SU-DHL-6 (cell line): ENCODE measurements around the gene HAGH.

Source experiments
- H2AFZ ChIP-seq: fragments of 200-600 bp; sonication (generic); 2 replicates; pipeline ENCODE4 v1.6.1; 2014; ENCODE audit warnings: low read depth, mild to moderate bottlenecking, moderate library complexity, mixed read lengths, antibody characterized with exemption, low read length; ENCODE audit not compliant: severe bottlenecking
- H3F3A ChIP-seq: fragments of 200-600 bp; shearing (Covaris generic); 2 replicates; pipeline ENCODE4 v1.6.0; 2016; ENCODE audit warnings: antibody characterized with exemption, mild to moderate bottlenecking; ENCODE audit not compliant: insufficient read depth
- H3K27ac ChIP-seq: fragments of 200-600 bp; sonication (generic); 2 replicates; pipeline ENCODE4 v1.5.1; 2016; ENCODE audit warnings: low read depth, mild to moderate bottlenecking, low read length, moderate library complexity, mixed read lengths
- H3K27me3 ChIP-seq: fragments of 200-600 bp; sonication (generic), shearing (Covaris generic); 2 replicates; pipeline ENCODE4 v1.6.0; 2014; ENCODE audit warnings: mild to moderate bottlenecking, low read length
- H3K36me3 ChIP-seq: fragments of 200-600 bp; sonication (generic); 2 replicates; pipeline ENCODE4 v1.6.1; 2014; ENCODE audit warnings: mild to moderate bottlenecking, low read length, mixed read lengths
- H3K4me2 ChIP-seq: fragments of 300-600, 200-600 bp; shearing (Covaris generic), sonication (generic); 2 replicates; pipeline ENCODE4 v1.6.0; 2014; ENCODE audit warnings: low read length, low read depth, mild to moderate bottlenecking; ENCODE audit not compliant: poor library complexity, severe bottlenecking
- H3K4me3 ChIP-seq: fragments of 200-600 bp; sonication (generic); 2 replicates; pipeline ENCODE4 v1.5.1; 2014; ENCODE audit warnings: antibody characterized with exemption, low read length, mild to moderate bottlenecking, mixed read lengths; ENCODE audit not compliant: insufficient read depth, poor library complexity, severe bottlenecking
- H3K79me2 ChIP-seq: fragments of 200-600 bp; sonication (generic); 2 replicates; pipeline ENCODE4 v1.6.1; 2014; ENCODE audit warnings: mild to moderate bottlenecking, low read length, moderate library complexity; ENCODE audit not compliant: insufficient read depth
- H3K9ac ChIP-seq: fragments of 200-600 bp; sonication (generic); 2 replicates; pipeline ENCODE4 v1.7.0; 2014; ENCODE audit warnings: mild to moderate bottlenecking, low read length
- H3K9me2 ChIP-seq: fragments of 200-600 bp; sonication (generic); replicated peaks from 2 replicates; pipeline ENCODE4 v1.6.1; 2014; ENCODE audit warnings: low read length; ENCODE audit not compliant: insufficient read depth
- H3K9me3 ChIP-seq: fragments of 200-600 bp; sonication (generic); 2 replicates; pipeline ENCODE4 v1.6.1; 2014; ENCODE audit warnings: low read length, mixed read lengths; ENCODE audit not compliant: insufficient read depth
- H4K20me1 ChIP-seq: fragments of 200-600 bp; sonication (generic); 2 replicates; pipeline ENCODE4 v1.6.1; 2014; ENCODE audit warnings: low read depth, mild to moderate bottlenecking, antibody characterized with exemption, low read length, moderate library complexity, mixed read lengths
- EZH2phosphoT487 ChIP-seq: fragments of 200-600 bp; sonication (generic), shearing (Covaris generic); conservative IDR thresholded peaks from 2 replicates; pipeline ENCODE4 v1.6.1; 2018; ENCODE audit warnings: mild to moderate bottlenecking, antibody characterized with exemption, low read length, moderate library complexity, mixed read lengths
- TF ChIP-seq, protein P1 (sequence below): fragments of 200-600 bp; sonication (generic); IDR thresholded peaks from one replicate; pipeline ENCODE4 v1.5.1; 2017; ENCODE audit warnings: antibody characterized with exemption, mild to moderate bottlenecking, low read length, moderate library complexity; ENCODE audit not compliant: insufficient read depth, poor library complexity, severe bottlenecking

The HAGH gene

DNA sequence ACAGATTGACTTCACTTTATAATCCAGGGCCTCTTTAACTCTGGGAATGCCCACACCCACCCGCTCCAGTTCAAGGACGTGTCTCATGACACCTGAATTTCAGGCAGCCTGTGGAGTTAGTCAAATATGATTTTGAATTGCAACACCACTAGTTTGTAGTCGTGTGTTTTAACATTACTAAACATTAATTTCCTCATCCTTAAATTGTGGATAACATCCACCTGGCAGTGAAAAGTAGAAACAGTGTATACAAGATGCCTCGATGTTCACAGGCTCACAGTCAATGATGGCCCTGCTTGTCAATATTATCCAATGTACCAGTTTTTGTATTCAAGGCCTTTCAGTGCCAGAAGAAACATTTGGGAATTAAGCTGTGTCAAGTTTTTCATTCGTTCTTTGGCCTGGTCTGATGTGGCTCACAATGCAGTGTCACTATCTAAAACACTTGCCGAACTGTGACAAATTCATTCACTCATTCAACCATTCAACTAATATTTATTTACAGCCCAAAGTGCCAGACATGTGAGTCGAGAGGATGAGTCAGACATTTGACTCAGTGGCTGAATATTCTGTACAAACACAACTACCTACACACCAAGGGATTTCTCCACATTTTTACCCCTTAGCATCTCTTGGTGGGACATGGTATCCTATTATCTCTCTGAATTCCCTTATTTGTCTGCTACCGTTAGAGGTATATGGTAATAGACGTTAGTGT is 43.9 kb upstream of the HAGH start:
- H3K27ac ChIP-seq = no peak overlapping the region
- TF ChIP-seq, protein P1, sequence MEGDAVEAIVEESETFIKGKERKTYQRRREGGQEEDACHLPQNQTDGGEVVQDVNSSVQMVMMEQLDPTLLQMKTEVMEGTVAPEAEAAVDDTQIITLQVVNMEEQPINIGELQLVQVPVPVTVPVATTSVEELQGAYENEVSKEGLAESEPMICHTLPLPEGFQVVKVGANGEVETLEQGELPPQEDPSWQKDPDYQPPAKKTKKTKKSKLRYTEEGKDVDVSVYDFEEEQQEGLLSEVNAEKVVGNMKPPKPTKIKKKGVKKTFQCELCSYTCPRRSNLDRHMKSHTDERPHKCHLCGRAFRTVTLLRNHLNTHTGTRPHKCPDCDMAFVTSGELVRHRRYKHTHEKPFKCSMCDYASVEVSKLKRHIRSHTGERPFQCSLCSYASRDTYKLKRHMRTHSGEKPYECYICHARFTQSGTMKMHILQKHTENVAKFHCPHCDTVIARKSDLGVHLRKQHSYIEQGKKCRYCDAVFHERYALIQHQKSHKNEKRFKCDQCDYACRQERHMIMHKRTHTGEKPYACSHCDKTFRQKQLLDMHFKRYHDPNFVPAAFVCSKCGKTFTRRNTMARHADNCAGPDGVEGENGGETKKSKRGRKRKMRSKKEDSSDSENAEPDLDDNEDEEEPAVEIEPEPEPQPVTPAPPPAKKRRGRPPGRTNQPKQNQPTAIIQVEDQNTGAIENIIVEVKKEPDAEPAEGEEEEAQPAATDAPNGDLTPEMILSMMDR = no peak
- no peak for TF ChIP-seq EZH2phosphoT487
- H3K4me2 ChIP-seq = no peak overlapping the region
- no peaks in the 10 kb centered on the region for H3K9me2 ChIP-seq
- no peaks in the 10 kb centered on the region for H3K36me3 ChIP-seq
- no peaks in the 10 kb centered on the region for H4K20me1 ChIP-seq
- H3K9me3 ChIP-seq = no peaks in the 10 kb centered on the region
- no peaks in the 10 kb centered on the region for H3F3A ChIP-seq
- no peak overlapping the region for H3K9ac ChIP-seq
- no peaks in the 10 kb centered on the region for H3K79me2 ChIP-seq
- no peak overlapping the region for H2AFZ ChIP-seq
- no peaks in the 10 kb centered on the region for H3K27me3 ChIP-seq
- H3K4me3 ChIP-seq = no peak overlapping the region

DNA sequence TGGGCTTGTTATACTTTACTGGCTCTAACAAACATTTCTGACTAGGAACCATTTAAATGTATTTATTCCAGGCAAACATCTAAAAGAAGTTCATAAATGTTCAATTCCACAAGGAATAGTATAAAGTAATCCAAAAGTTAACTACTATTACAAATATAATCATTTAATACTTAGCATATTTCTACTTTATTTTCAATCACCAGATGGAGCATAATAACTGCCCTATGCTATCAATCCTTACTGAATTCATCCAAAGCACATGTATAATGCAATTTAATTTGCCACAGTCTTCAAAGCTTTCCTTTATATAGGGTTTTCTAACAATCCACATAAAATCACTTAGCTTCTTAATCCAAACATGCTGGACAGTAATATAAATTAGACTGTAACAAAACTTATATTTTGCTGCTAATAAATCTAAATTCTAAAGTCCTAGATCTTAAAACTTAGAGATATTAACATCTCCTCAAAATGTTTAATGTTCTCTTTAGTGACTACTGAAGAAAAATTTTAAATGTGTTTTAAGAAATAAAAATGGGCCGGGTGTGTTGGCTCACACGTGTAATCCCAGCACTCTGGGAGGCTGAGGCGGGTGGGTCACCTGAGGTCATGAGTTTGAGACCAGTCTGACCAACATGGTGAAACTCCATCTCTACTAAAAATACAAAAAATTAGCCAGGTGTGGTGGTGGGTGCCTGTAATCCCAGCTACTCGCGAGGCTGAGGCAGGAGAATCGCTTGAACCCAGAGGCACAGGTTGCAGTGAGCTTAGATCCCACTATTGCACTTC is 39.5 kb upstream of the HAGH start:
- TF ChIP-seq, protein P1 = no peak
- no peak for TF ChIP-seq EZH2phosphoT487
- no peaks in the 10 kb centered on the region; the same call in 1 of the 2 replicates for H3F3A ChIP-seq
- no peaks in the 10 kb centered on the region for H3K9me3 ChIP-seq
- H4K20me1 ChIP-seq = no peaks in the 10 kb centered on the region
- no peaks in the 10 kb centered on the region for H3K36me3 ChIP-seq
- no peak overlapping the region for H3K27ac ChIP-seq
- no peaks in the 10 kb centered on the region for H3K79me2 ChIP-seq
- no peaks in the 10 kb centered on the region for H3K9me2 ChIP-seq
- no peak overlapping the region for H3K4me3 ChIP-seq
- no peaks in the 10 kb centered on the region for H3K27me3 ChIP-seq
- no peak overlapping the region for H3K4me2 ChIP-seq
- no peak overlapping the region for H3K9ac ChIP-seq
- H2AFZ ChIP-seq = no peak overlapping the region

- no peak for TF ChIP-seq EZH2phosphoT487
- TF ChIP-seq, protein P1 = no peak
- Histone ChIP-seq H3K9me2 (no peaks in the 10 kb centered on the region), H3K4me2 (no peak overlapping the region), H3K79me2 (no peaks in the 10 kb centered on the region), H2AFZ (no peak overlapping the region), H3K9me3 (no peaks in the 10 kb centered on the region), H3K4me3 (no peak overlapping the region), H4K20me1 (no peaks in the 10 kb centered on the region), H3K36me3 (no peaks in the 10 kb centered on the region), H3K27ac (no peak overlapping the region), H3K27me3 (no peaks in the 10 kb centered on the region), H3F3A (no peaks in the 10 kb centered on the region; the same call in 1 of the 2 replicates), H3K9ac (no peak overlapping the region)
Observed at GRCh38 chr16:1863681-1864460, 37.2 kb upstream of the HAGH start.
